ENCODE measurements around the gene FLRT3. TPM values are rescaled to one million over a fixed set of nuclear protein-coding genes. Genes with fewer than 3 reads are reported as not detected.

FLRT3 gene
- total and polyA plus RNA-seq, 4 donors, result 2.7 to 29.7 (median 6.6) TPM

GRCh38 chr20:14310977-14311627 lies 26.3 kb downstream of the FLRT3 start:
- Histone ChIP-seq H3K9me3 (ENCODE audit: control insufficient read depth in 4 of 4, low read length in 3 of 4) (no peaks in the 10 kb centered on the region), H3K9ac (ENCODE audit: low read depth in 1 of 2, low read length in 2 of 2) (no peak overlapping the region), H3K4me3 (ENCODE audit: low read depth in 1 of 3, low read length in 3 of 3) (no peak overlapping the region), H3K27me3 (ENCODE audit: control insufficient read depth in 4 of 4, insufficient read depth in 4 of 4, low read length in 3 of 4) (no peaks in the 10 kb centered on the region), H3K27ac (ENCODE audit: low read depth in 1 of 2, low read length in 2 of 2) (no peak overlapping the region), H3K36me3 (ENCODE audit: control insufficient read depth in 4 of 4, insufficient read depth in 3 of 4, low read depth in 1 of 4, low read length in 3 of 4) (peaks cover 0 to 2% (median 0%) of the 10 kb centered on the region in 4 donors), H3K4me1 (ENCODE audit: control insufficient read depth in 4 of 4, insufficient read depth in 4 of 4, low read length in 3 of 4) (no peaks in the 10 kb centered on the region)
- WGBS, result 96% methylated on average over 5 of the region's 5 CpGs
- no peak for DNase-seq (ENCODE audit: low spot score)
- TF ChIP-seq TAF1 (conservative IDR thresholded peaks at IDR 0.05) (no peak), ZBTB33 (IDR thresholded peaks at IDR 0.05) (no peak), YY1 (IDR thresholded peaks at IDR 0.05) (no peak), GABPA (IDR thresholded peaks at IDR 0.05 in 1 of 2, conservative IDR thresholded peaks at IDR 0.05 in 1 of 2) (no peak), MAX (IDR thresholded peaks at IDR 0.05) (no peak), FOXA1 (IDR thresholded peaks at IDR 0.05) (no peak), EGR1 (IDR thresholded peaks at IDR 0.05; ENCODE audit: low read depth in 2 of 2) (no peak), NR2F2 (IDR thresholded peaks at IDR 0.05) (no peak), HNF4A (conservative IDR thresholded peaks at IDR 0.05) (no peak), HNF4G (IDR thresholded peaks at IDR 0.05) (no peak), RXRA (IDR thresholded peaks at IDR 0.05) (no peak), REST (IDR thresholded peaks at IDR 0.05) (no peak), FOXA2 (IDR thresholded peaks at IDR 0.05) (no peak)

GRCh38 chr20:14307956-14308355 lies 29.5 kb downstream of the FLRT3 start:
- TF ChIP-seq FOXA2 (IDR thresholded peaks at IDR 0.05) (no peak), RAD21 (IDR thresholded peaks at IDR 0.05) (no peak), MAX (IDR thresholded peaks at IDR 0.05) (no peak)
- H3K9me3 ChIP-seq (ENCODE audit: control insufficient read depth in 4 of 4, low read length in 3 of 4), result no peaks in the 10 kb centered on the region
- H3K36me3 ChIP-seq (ENCODE audit: control insufficient read depth in 4 of 4, insufficient read depth in 3 of 4, low read depth in 1 of 4, low read length in 3 of 4), result peaks cover 0 to 2% (median 0%) of the 10 kb centered on the region in 4 donors
- H3K9ac ChIP-seq (ENCODE audit: low read depth in 1 of 2, low read length in 2 of 2), result no peak overlapping the region
- no peaks in the 10 kb centered on the region for H3K27me3 ChIP-seq (ENCODE audit: control insufficient read depth in 4 of 4, insufficient read depth in 4 of 4, low read length in 3 of 4)
- 92% methylated on average over 2 of the region's 2 CpGs for WGBS
- no peak overlapping the region for H3K27ac ChIP-seq (ENCODE audit: low read depth in 1 of 2, low read length in 2 of 2)
- DNase-seq (ENCODE audit: low spot score), result no peak
- no peaks in the 10 kb centered on the region for H3K4me1 ChIP-seq (ENCODE audit: control insufficient read depth in 4 of 4, insufficient read depth in 4 of 4, low read length in 3 of 4)
- H3K4me3 ChIP-seq (ENCODE audit: low read depth in 1 of 3, low read length in 3 of 3), result no peak overlapping the region

Measured in liver (tissue), 9 donors.